HCT116 (cell line): Measurements from ENCODE around the gene GALK2. TPM values are rescaled to one million over a fixed set of nuclear protein-coding genes. Genes with fewer than 3 reads are reported as not detected.
"Not testable (repeated sequence)": the region's sequence is repeated elsewhere in the genome, so short reads cannot be mapped to it uniquely, and the experiment has no call there.

ENCODE experiments used
- ATAC-seq: fragments of 200-7000 bp; cut with Tn5 transposase; 2 replicates; pipeline ENCODE4 v1.9.1; 2020; ENCODE audit warnings: mild to moderate bottlenecking, moderate library complexity
- BruUV-seq: library from RNA; stranded (reverse); fragments of 400-500 nt; replicated peaks from 2 replicates; lab custom pipeline; 2021; lab: Mats Ljungman, UMichigan
- CTCF ChIA-PET: fragments of 300-600 bp; sonication (Branson Sonifier 250); formaldehyde crosslinking; loops from one replicate; lab custom pipeline; 2021; ENCODE audit warnings: antibody characterized with exemption; lab: Charles Lee
- POLR2A ChIA-PET: fragments of 300-600, 350-600 bp; sonication (Branson Sonifier 250); formaldehyde crosslinking; loops from one replicate; lab custom pipeline; 2021; ENCODE audit warnings: antibody characterized with exemption; lab: Charles Lee
- RAD21 ChIA-PET, 2 experiments: fragments of 300-600 bp; sonication (Branson Sonifier 250); formaldehyde crosslinking; loops; one replicate each; lab custom pipeline; 2023; ENCODE audit warnings: low total read pairs in 2 of 2; ENCODE audit not compliant: uncharacterized antibody in 2 of 2, unreplicated experiment in 2 of 2, low non-redundant PET in 1 of 2; lab: Charles Lee
- DNase-seq: peaks from one replicate; pipeline ENCODE4 v3.0.0-alpha.2; 2010; ENCODE audit warnings: low read depth, low spot score
- H2AFZ ChIP-seq: fragments of 200-600 bp; shearing (Covaris generic), sonication (generic); 2 replicates; pipeline ENCODE4 v1.6.1; 2017; ENCODE audit warnings: low read depth, mixed run types, mixed read lengths, antibody characterized with exemption, low read length; ENCODE audit not compliant: poor library complexity, severe bottlenecking
- H3K27ac ChIP-seq: 2 replicates; pipeline ENCODE4 v1.5.1; 2012; ENCODE audit warnings: low read depth, low read length
- H3K27me3 ChIP-seq: fragments of 200-600 bp; sonication (generic); 2 replicates; pipeline ENCODE4 v1.6.1; 2016; ENCODE audit warnings: mixed run types, low read length, mixed read lengths; ENCODE audit not compliant: insufficient read depth
- H3K36me3 ChIP-seq, 2 experiments: fragments of 200-500 bp in 1 of 2; fragments of 200-600 bp in 1 of 2; sonication (Bioruptor generic) in 1 of 2; sonication (generic) in 1 of 2; 2 replicates each; pipeline versions ENCODE4 v1.5.1 to v1.6.1; 2014 to 2016; ENCODE audit warnings: low read length in 2 of 2, inconsistent platforms in 1 of 2, mixed read lengths in 1 of 2, mixed run types in 1 of 2; ENCODE audit not compliant: insufficient read depth in 2 of 2, control insufficient read depth in 1 of 2
- H3K4me1 ChIP-seq, 2 experiments: fragments of 200-600 bp in 1 of 2; sonication (generic) in 1 of 2; 2 replicates each; pipeline versions ENCODE4 v1.5.1 to v1.6.1; 2012 to 2017; ENCODE audit warnings: low read length in 2 of 2, inconsistent platforms in 1 of 2, mild to moderate bottlenecking in 1 of 2, mixed read lengths in 1 of 2, mixed run types in 1 of 2, moderate library complexity in 1 of 2; ENCODE audit not compliant: insufficient read depth in 2 of 2, control insufficient read depth in 1 of 2
- H3K4me2 ChIP-seq: fragments of 200-600 bp; sonication (generic); 2 replicates; pipeline ENCODE4 v1.6.1; 2017; ENCODE audit warnings: mixed run types, low read length, mixed read lengths
- H3K4me3 ChIP-seq, 2 experiments: fragments of 200-600 bp in 1 of 2; sonication (generic) in 1 of 2; replicated peaks in 1 of 2; 2 replicates each; pipeline ENCODE4 v1.5.1; 2011 to 2016; ENCODE audit warnings: low read length in 2 of 2, control low read depth in 1 of 2, low read depth in 1 of 2, mild to moderate bottlenecking in 1 of 2, mixed read lengths in 1 of 2, mixed run types in 1 of 2
- H3K79me2 ChIP-seq: fragments of 200-600 bp; sonication (generic); 2 replicates; pipeline ENCODE4 v1.6.1; 2017; ENCODE audit warnings: mild to moderate bottlenecking, mixed run types, low read length, moderate library complexity, mixed read lengths; ENCODE audit not compliant: insufficient read depth
- H3K9ac ChIP-seq: fragments of 200-600 bp; sonication (generic); 2 replicates; pipeline ENCODE4 v1.6.1; 2016; ENCODE audit warnings: low read length, mixed read lengths
- H3K9me2 ChIP-seq: fragments of 200-600 bp; sonication (generic), shearing (Covaris generic); 2 replicates; pipeline ENCODE4 v1.6.1; 2017; ENCODE audit warnings: mixed run types, mild to moderate bottlenecking, moderate library complexity; ENCODE audit not compliant: insufficient read depth
- H3K9me3 ChIP-seq, 2 experiments: fragments of 200-500 bp in 1 of 2; fragments of 200-600 bp in 1 of 2; sonication (Bioruptor generic) in 1 of 2; sonication (generic) in 1 of 2; 2 replicates each; pipeline ENCODE4 v1.6.1; 2014 to 2017; ENCODE audit warnings: low read length in 2 of 2, mixed read lengths in 2 of 2, inconsistent platforms in 1 of 2, low read depth in 1 of 2, mild to moderate bottlenecking in 1 of 2, mixed run types in 1 of 2, moderate library complexity in 1 of 2; ENCODE audit not compliant: control insufficient read depth in 1 of 2, insufficient read depth in 1 of 2
- H4K20me1 ChIP-seq: fragments of 200-600 bp; sonication (generic), shearing (Covaris generic); 2 replicates; pipeline ENCODE4 v1.6.1; 2017; ENCODE audit warnings: mixed run types, mild to moderate bottlenecking, moderate library complexity; ENCODE audit not compliant: insufficient read depth
- CBX3 ChIP-seq: IDR thresholded peaks from 2 replicates; pipeline ENCODE4 v1.6.1; 2012; ENCODE audit warnings: low read depth
- CEBPB ChIP-seq: IDR thresholded peaks from 2 replicates; pipeline ENCODE4 v1.6.1; 2012; ENCODE audit warnings: low read depth
- EGR1 ChIP-seq: IDR thresholded peaks from 2 replicates; pipeline ENCODE4 v1.6.1; 2012; ENCODE audit warnings: low read depth
- ELF1 ChIP-seq: IDR thresholded peaks from 2 replicates; pipeline ENCODE4 v1.6.1; 2012; ENCODE audit warnings: low read depth, borderline replicate concordance
- EZH2phosphoT487 ChIP-seq: fragments of 200-600 bp; IDR thresholded peaks from 2 replicates; pipeline ENCODE4 v1.6.1; 2018; ENCODE audit warnings: antibody characterized with exemption, borderline replicate concordance
- FOSL1 ChIP-seq: IDR thresholded peaks from 2 replicates; pipeline ENCODE4 v1.6.1; 2012; ENCODE audit warnings: low read depth
- MAX ChIP-seq: IDR thresholded peaks from 2 replicates; pipeline ENCODE4 v1.6.1; 2012
- POLR2A ChIP-seq: IDR thresholded peaks from 2 replicates; pipeline ENCODE4 v1.7.0; 2011; ENCODE audit warnings: borderline replicate concordance; ENCODE audit not compliant: insufficient read depth, insufficient read length; ENCODE audit errors: extremely low read depth
- POLR2AphosphoS5 ChIP-seq: IDR thresholded peaks from 2 replicates; pipeline ENCODE4 v1.6.1; 2011; ENCODE audit warnings: mild to moderate bottlenecking, low read depth, low read length, moderate library complexity
- RAD21 ChIP-seq: IDR thresholded peaks from 2 replicates; pipeline ENCODE4 v1.6.1; 2012; ENCODE audit warnings: low read depth, mild to moderate bottlenecking
- SIN3A ChIP-seq: IDR thresholded peaks from 2 replicates; pipeline ENCODE4 v1.6.1; 2012; ENCODE audit warnings: low read depth
- SP1 ChIP-seq: IDR thresholded peaks from 2 replicates; pipeline ENCODE4 v1.6.1; 2012; ENCODE audit warnings: low read depth
- SRF ChIP-seq: IDR thresholded peaks from 2 replicates; pipeline ENCODE4 v1.6.1; 2012; ENCODE audit warnings: low read depth
- TCF7L2 ChIP-seq: IDR thresholded peaks from 2 replicates; pipeline ENCODE4 v1.7.0; 2011; ENCODE audit warnings: borderline replicate concordance, inconsistent platforms; ENCODE audit not compliant: insufficient read depth, insufficient read length; ENCODE audit errors: extremely low read depth
- YY1 ChIP-seq: IDR thresholded peaks from 2 replicates; pipeline ENCODE4 v1.6.1; 2011; ENCODE audit warnings: low read length, low read depth, moderate library complexity, mild to moderate bottlenecking; ENCODE audit not compliant: insufficient replicate concordance; ENCODE audit errors: extremely low read depth
- ZNF274 ChIP-seq: fragments of 200-500 bp; sonication (Bioruptor generic); IDR thresholded peaks from 2 replicates; pipeline ENCODE4 v1.6.1; 2014; ENCODE audit warnings: mild to moderate bottlenecking, low read depth, low read length, inconsistent platforms
- intact Hi-C: fragments of 100-400 bp; cut with micrococcal nuclease; formaldehyde crosslinking; loops from 2 replicates; pipeline ENCODE4 v1.10.0; 2022
- total RNA-seq: library from RNA; stranded (reverse); gene quantifications from one replicate; pipeline ENCODE4 v1.2.1, GENCODE V29; 2021; ENCODE audit not compliant: unreplicated experiment

GALK2 gene
- total RNA-seq, 1 experiment from 2014 or later: 18.7 TPM

GRCh38 chr15:49182128-49182527 is 12.1 kb downstream of the GALK2 start:
- Histone ChIP-seq H3K9me2 (no peaks in the 10 kb centered on the region), H3K4me3 (no peak overlapping the region), H3K9ac (no peak overlapping the region), H3K27me3 (no peaks in the 10 kb centered on the region), H3K27ac (no peak overlapping the region), H3K36me3 (no peaks in the 10 kb centered on the region), H3K9me3 (no peaks in the 10 kb centered on the region), H3K4me2 (no peak overlapping the region), H3K4me1 (no peaks in the 10 kb centered on the region), H3K79me2 (no peaks in the 10 kb centered on the region), H2AFZ (no peak overlapping the region), H4K20me1 (no peaks in the 10 kb centered on the region)
- ChIA-PET RAD21 (no interaction called here), CTCF (no interaction called here), POLR2A (no interaction called here)
- no peak for DNase-seq
- no peak for ATAC-seq
- intact Hi-C loops: no loop called here
- TF ChIP-seq FOSL1: no peak
- no peak for TF ChIP-seq YY1
- no peak for TF ChIP-seq SP1
- TF ChIP-seq ZNF274: no peak
- no peak for TF ChIP-seq SIN3A
- TF ChIP-seq POLR2A: no peak
- no peak for TF ChIP-seq CEBPB
- TF ChIP-seq EGR1: no peak
- TF ChIP-seq TCF7L2: no peak
- no peak for TF ChIP-seq RAD21
- TF ChIP-seq MAX: no peak
- TF ChIP-seq CBX3: no peak
- TF ChIP-seq SRF: no peak
- no peak for TF ChIP-seq ELF1
- no peak for TF ChIP-seq EZH2phosphoT487
- TF ChIP-seq POLR2AphosphoS5: no peak
- BruUV-seq: no TSS peak

GRCh38 chr15:49183741-49184140 is 13.7 kb downstream of the GALK2 start:
- CTCF ChIA-PET, H4K20me1 ChIP-seq, H3K36me3 ChIP-seq, H3K9me2 ChIP-seq, intact Hi-C loops, ATAC-seq, H3K9me3 ChIP-seq, DNase-seq, H3K9ac ChIP-seq, RAD21 ChIA-PET, H3K4me3 ChIP-seq, H3K27me3 ChIP-seq, H3K4me2 ChIP-seq, H3K4me1 ChIP-seq, H3K27ac ChIP-seq, POLR2A ChIA-PET, H3K79me2 ChIP-seq, BruUV-seq, H2AFZ ChIP-seq: not testable (repeated sequence)
